SKM-1 (cell line): ENCODE data around the gene H2BK1.

ENCODE experiments used
- DNase-seq: peaks from one replicate; lab custom pipeline; 2025; ENCODE audit not compliant: unreplicated experiment; lab: John Stamatoyannopoulos, UW

The H2BK1 gene

GRCh38 chr7:151245360-151246101 lies 35.2 kb upstream of the H2BK1 start:
- DNase-seq: no peak

GRCh38 chr7:151244841-151245346 lies 34.6 kb upstream of the H2BK1 start:
- DNase-seq: no peak

DNA sequence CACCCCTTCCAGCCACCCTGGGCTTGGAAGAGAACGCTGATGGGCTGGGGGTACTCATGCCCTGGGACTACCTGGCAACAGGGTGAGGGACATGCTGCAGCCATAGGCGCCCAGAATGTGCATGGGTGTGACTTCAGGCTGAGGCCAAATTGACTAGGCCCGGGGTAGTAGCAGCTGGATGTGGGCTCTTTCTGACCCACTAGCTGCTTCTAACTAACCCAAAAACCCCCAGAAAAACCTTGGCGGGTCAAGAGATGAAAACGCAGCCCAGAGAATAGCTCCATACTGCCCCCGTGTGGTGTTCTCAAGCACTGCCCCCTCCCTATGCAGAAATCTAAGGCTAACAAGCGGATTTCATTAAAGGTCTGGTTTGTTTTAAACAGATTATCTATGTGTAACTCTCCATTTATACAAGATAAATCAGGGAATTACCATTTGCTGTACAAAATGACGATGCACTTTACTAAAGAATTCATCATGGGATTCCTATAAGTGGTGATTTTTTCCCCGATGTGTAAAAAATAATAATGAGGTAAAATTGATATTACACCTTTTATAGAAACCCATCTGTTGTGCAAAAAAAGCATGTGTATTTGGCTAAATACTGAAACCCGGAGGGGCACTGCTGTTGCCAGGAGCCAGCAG lies 34.0 kb upstream of the H2BK1 start:
- no peak for DNase-seq

DNA sequence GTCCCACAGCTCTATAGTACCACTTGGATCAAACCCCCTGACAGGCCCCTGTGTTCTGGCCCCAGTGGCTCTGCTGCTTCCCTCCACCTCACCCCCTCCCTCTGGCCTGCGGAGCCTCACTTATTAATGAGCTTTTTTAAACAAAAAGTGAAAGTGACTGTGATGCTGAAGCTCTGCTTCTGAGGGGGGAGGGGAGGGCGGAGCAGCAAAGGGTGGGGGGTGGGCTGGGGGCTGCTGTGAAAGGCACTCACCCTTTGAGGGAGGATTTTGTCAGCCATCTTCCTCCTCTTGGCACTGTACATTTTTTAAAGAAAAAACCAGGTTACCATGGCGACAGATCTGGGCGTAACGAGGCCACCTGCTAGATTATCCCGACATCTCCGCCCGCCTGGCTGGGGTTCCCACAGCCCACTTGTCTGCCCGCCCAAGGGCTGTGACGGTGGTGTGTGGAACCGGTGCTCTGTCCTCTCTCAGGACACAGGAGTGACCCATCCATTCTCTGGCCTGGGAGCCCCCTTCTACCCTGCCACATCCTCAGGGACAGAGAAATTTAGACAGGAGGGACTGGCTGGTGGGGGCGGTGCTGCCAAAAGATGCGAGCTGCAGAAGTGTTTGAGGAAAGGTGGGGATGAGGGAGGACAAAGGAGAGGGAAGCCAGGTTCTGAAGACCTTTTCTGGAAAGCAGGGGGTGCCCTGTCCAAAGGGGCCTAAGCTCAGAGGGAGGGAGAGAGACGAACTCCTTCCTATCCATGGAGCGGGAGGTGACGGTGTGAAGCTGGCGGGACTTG lies 33.3 kb upstream of the H2BK1 start:
- no peak for DNase-seq

- no peak for DNase-seq
Observed at GRCh38 chr7:151243045-151243349, 32.7 kb upstream of the H2BK1 start.

GRCh38 chr7:151242159-151243044 lies 32.1 kb upstream of the H2BK1 start:
- DNase-seq: no peak

- DNase-seq: no peak
Observed at GRCh38 chr7:151241755-151242096, 31.4 kb upstream of the H2BK1 start.

GRCh38 chr7:151240942-151241754 lies 30.9 kb upstream of the H2BK1 start:
- no peak for DNase-seq

DNA sequence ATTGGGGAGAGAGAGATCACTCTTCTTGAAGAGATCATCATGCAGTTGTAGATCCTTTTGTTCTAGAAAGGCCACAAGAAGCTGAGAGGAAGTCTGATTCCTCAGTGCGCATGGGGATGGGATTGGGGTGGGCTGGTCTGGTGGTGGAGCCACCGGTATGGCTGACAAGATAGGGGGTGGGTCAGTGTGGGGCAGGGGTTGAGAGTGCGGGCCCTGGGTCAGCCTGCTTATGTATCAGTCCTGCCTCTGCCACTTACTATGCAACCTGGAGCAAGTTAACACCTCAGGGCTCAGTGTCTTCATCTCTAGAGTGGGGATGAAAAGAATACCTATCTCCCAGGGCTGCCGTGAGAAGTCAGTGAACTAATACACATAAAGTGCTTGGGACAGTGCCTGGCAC lies 30.2 kb upstream of the H2BK1 start:
- DNase-seq: no peak

GRCh38 chr7:151239837-151240459 lies 29.7 kb upstream of the H2BK1 start:
- DNase-seq: no peak

GRCh38 chr7:151238924-151239836 lies 28.9 kb upstream of the H2BK1 start:
- DNase-seq: no peak

- no peak for DNase-seq
Observed at GRCh38 chr7:151238190-151238810, 28.0 kb upstream of the H2BK1 start.

GRCh38 chr7:151237244-151238189 lies 27.2 kb upstream of the H2BK1 start:
- DNase-seq: no peak

DNA sequence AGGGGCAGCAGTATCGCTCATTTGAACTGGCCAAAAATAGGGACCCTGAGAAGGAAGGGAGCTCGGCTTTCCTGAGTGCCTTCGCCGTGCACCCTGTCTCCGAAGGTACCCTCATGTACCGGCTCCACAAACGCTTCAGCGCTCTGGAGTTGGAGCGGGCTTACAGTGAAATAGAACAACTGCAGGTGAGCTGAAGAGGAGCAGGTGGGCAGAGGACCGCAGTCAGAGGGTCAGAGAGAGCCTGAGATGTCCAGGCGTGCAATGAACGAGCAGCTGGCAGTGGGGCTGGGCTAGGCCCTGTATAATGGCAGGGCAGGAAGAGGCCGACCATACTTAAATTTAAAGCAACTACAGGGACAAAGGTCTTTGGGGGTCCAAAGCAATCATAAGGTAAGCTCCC lies 26.1 kb upstream of the H2BK1 start:
- DNase-seq: no peak

GRCh38 chr7:151235091-151235787 lies 25.0 kb upstream of the H2BK1 start:
- DNase-seq: no peak

DNA sequence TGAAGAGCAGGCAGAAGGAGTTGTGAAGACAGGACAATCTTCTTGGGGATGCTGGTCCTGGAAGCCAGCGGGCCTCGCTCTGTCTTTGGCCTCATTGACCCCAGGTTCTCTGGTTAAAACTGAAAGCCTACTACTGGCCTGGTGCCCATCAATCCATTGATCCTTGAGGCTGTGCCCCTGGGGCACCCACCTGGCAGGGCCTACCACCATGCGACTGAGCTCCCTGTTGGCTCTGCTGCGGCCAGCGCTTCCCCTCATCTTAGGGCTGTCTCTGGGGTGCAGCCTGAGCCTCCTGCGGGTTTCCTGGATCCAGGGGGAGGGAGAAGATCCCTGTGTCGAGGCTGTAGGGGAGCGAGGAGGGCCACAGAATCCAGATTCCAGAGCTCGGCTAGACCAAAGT lies 23.5 kb upstream of the H2BK1 start:
- DNase-seq: no peak
